BE2C (cell line): ENCODE data around the gene GASK1A.

Experiments
- DNase-seq: peaks from one replicate; pipeline ENCODE4 v3.0.0-alpha.2; 2020
- H3K27me3 ChIP-seq: fragments of 250-450 bp; sonication (Bioruptor Pico); 2 replicates; pipeline ENCODE4 v1.5.1; 2020; ENCODE audit warnings: mild to moderate bottlenecking
- H3K36me3 ChIP-seq: fragments of 250-450 bp; sonication (Bioruptor Pico); 2 replicates; pipeline ENCODE4 v1.5.1; 2020; ENCODE audit warnings: mild to moderate bottlenecking
- H3K4me1 ChIP-seq: fragments of 250-450 bp; sonication (Bioruptor Pico); 2 replicates; pipeline ENCODE4 v1.5.1; 2020
- H3K4me3 ChIP-seq: 2 replicates; pipeline ENCODE4 v1.5.1; 2011; ENCODE audit warnings: low read depth, low read length
- H3K9me3 ChIP-seq: fragments of 250-450 bp; sonication (Bioruptor Pico); 2 replicates; pipeline ENCODE4 v1.5.1; 2020
- TF ChIP-seq, protein P1 (sequence below): IDR thresholded peaks from 2 replicates; pipeline ENCODE4 v1.5.1; 2012; ENCODE audit warnings: mild to moderate bottlenecking, low read depth, low read length

The GASK1A gene

GRCh38 chr3:42984701-42985100 lies 5.6 kb downstream of the GASK1A start:
- no peak for DNase-seq
- Histone ChIP-seq H3K4me1 (no peaks in the 10 kb centered on the region), H3K4me3 (no peak overlapping the region), H3K27me3 (peaks cover 4% of the 10 kb centered on the region; the same call in 1 of the 2 replicates), H3K36me3 (no peaks in the 10 kb centered on the region), H3K9me3 (no peaks in the 10 kb centered on the region)
- TF ChIP-seq, protein P1, sequence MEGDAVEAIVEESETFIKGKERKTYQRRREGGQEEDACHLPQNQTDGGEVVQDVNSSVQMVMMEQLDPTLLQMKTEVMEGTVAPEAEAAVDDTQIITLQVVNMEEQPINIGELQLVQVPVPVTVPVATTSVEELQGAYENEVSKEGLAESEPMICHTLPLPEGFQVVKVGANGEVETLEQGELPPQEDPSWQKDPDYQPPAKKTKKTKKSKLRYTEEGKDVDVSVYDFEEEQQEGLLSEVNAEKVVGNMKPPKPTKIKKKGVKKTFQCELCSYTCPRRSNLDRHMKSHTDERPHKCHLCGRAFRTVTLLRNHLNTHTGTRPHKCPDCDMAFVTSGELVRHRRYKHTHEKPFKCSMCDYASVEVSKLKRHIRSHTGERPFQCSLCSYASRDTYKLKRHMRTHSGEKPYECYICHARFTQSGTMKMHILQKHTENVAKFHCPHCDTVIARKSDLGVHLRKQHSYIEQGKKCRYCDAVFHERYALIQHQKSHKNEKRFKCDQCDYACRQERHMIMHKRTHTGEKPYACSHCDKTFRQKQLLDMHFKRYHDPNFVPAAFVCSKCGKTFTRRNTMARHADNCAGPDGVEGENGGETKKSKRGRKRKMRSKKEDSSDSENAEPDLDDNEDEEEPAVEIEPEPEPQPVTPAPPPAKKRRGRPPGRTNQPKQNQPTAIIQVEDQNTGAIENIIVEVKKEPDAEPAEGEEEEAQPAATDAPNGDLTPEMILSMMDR: no peak

- Histone ChIP-seq H3K4me3 (no peak overlapping the region), H3K36me3 (no peaks in the 10 kb centered on the region), H3K27me3 (no peaks in the 10 kb centered on the region), H3K9me3 (no peaks in the 10 kb centered on the region), H3K4me1 (no peaks in the 10 kb centered on the region)
- TF ChIP-seq, protein P1: no peak
- no peak for DNase-seq
Measured at GRCh38 chr3:42988097-42988496, 9.0 kb downstream of the GASK1A start.

- Histone ChIP-seq H3K36me3 (no peaks in the 10 kb centered on the region), H3K9me3 (no peaks in the 10 kb centered on the region), H3K4me3 (no peak overlapping the region), H3K27me3 (no peaks in the 10 kb centered on the region), H3K4me1 (no peaks in the 10 kb centered on the region)
- no peak for DNase-seq
- TF ChIP-seq, protein P1: no peak
Measured at GRCh38 chr3:42988566-42988965, 9.5 kb downstream of the GASK1A start.

- no peaks in the 10 kb centered on the region for H3K4me1 ChIP-seq
- no peak for DNase-seq
- H3K9me3 ChIP-seq: no peaks in the 10 kb centered on the region
- TF ChIP-seq, protein P1: no peak
- no peak overlapping the region for H3K4me3 ChIP-seq
- H3K27me3 ChIP-seq: no peaks in the 10 kb centered on the region
- H3K36me3 ChIP-seq: no peaks in the 10 kb centered on the region
Measured at GRCh38 chr3:42991341-42992315, 12.5 kb downstream of the GASK1A start.

- TF ChIP-seq, protein P1: no peak
- no peaks in the 10 kb centered on the region for H3K9me3 ChIP-seq
- H3K36me3 ChIP-seq: no peaks in the 10 kb centered on the region
- H3K27me3 ChIP-seq: no peaks in the 10 kb centered on the region
- H3K4me3 ChIP-seq: no peak overlapping the region
- H3K4me1 ChIP-seq: no peaks in the 10 kb centered on the region
- DNase-seq: no peak
Measured at GRCh38 chr3:42994595-42994994, 15.5 kb downstream of the GASK1A start.

DNA sequence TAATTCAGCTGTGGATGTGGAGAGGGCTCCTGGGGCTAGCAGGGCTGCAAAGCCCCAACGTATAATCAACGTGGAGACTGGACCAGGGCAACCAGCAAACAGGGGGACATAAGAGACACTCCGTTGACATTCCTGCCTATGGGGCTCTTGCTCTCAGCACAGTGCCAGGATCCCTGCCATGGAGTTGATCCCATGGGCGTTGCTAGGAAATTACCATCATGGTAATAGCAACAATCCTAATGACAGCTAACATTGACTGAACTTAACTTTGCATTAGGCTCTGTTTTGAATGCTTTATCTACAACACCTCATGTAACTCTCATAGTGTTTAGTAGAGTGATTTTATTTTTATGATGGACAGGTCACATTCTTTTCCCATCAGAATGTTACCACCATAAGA lies 16.9 kb downstream of the GASK1A start:
- no peaks in the 10 kb centered on the region for H3K36me3 ChIP-seq
- no peaks in the 10 kb centered on the region for H3K27me3 ChIP-seq
- TF ChIP-seq, protein P1: no peak
- H3K4me1 ChIP-seq: no peaks in the 10 kb centered on the region
- no peak for DNase-seq
- no peak overlapping the region for H3K4me3 ChIP-seq
- no peaks in the 10 kb centered on the region for H3K9me3 ChIP-seq
